HEK293T (cell line): ENCODE data around the gene TCAIM.

Source experiments
- BHLHE40 ChIP-seq: fragments of 450-650 bp; IDR thresholded peaks from 2 replicates; pipeline ENCODE4 v1.6.1; 2016; ENCODE audit warnings: mild to moderate bottlenecking, moderate library complexity, borderline replicate concordance
- FOXA1 ChIP-seq: fragments of 450-650 bp; IDR thresholded peaks from 2 replicates; pipeline ENCODE4 v1.6.1; 2016; ENCODE audit warnings: mild to moderate bottlenecking
- SP1 ChIP-seq: fragments of 450-650 bp; IDR thresholded peaks from 2 replicates; pipeline ENCODE4 v1.6.1; 2017
- SUZ12 ChIP-seq: fragments of 450-650 bp; IDR thresholded peaks from 2 replicates; pipeline ENCODE4 v1.6.1; 2016; ENCODE audit warnings: mild to moderate bottlenecking
- ZNF384 ChIP-seq: fragments of 450-650 bp; IDR thresholded peaks from 2 replicates; pipeline ENCODE4 v1.6.1; 2016
- TF ChIP-seq, protein P1 (sequence below): fragments of 450-650 bp; IDR thresholded peaks from 2 replicates; pipeline ENCODE4 v1.6.1; 2016

GRCh38 chr3:44329946-44330345 lies 8.6 kb upstream of the TCAIM start:
- TF ChIP-seq SP1 (no peak), SUZ12 (no peak), FOXA1 (no peak), ZNF384 (no peak), BHLHE40 (no peak)
- TF ChIP-seq, protein P1, sequence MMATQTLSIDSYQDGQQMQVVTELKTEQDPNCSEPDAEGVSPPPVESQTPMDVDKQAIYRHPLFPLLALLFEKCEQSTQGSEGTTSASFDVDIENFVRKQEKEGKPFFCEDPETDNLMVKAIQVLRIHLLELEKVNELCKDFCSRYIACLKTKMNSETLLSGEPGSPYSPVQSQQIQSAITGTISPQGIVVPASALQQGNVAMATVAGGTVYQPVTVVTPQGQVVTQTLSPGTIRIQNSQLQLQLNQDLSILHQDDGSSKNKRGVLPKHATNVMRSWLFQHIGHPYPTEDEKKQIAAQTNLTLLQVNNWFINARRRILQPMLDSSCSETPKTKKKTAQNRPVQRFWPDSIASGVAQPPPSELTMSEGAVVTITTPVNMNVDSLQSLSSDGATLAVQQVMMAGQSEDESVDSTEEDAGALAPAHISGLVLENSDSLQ: no peak
